ENCODE data around the gene NBL1. TPM values are rescaled to one million over a fixed set of nuclear protein-coding genes. Genes with fewer than 3 reads are reported as not detected.
"Not testable (repeated sequence)": the region's sequence is repeated elsewhere in the genome, so short reads cannot be mapped to it uniquely, and the experiment has no call there.

Gene NBL1
- total and polyA plus RNA-seq, 5 experiments from 2014 or later = 7.7 to 19.3 (median 14.0) TPM

DNA sequence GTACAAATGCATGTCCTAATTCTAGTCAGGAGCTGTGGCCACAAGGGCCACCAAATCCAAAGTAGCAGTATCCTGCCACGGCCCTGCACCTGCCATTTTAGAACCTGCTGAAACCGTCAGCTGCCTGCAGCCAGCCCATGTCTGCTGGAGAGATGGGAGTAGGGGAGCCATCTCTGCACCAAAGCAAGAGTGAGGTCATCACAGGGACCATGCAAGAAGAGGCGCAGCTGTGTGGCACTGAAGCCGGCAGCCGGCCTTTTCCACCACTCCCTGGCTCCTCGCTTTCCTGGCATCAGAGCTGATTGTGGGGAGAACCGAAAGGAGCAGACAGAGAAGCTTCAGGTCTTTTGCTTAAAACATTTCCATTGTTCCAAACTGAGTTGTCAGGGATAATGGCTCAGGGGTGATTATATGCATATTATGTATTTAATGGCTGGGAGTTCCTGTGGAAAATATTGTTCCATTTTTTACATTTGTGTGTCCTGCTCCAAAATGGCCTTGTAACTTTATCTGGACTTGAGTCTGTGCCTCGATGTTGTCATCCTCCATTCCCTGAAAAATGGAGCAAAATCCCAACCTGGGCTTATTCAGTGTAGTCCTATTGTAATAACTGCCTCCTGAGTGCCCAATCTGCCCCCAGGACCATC is 18.7 kb upstream of the NBL1 start:
- Mint-ChIP-seq H3K9me3 (no peaks in the 10 kb centered on the region), H3K4me1 (peaks cover 5 to 22% (median 12%) of the 10 kb centered on the region in 4 donors), H3K27me3 (no peaks in the 10 kb centered on the region), H3K36me3 (peaks cover 0 to 66% (median 12%) of the 10 kb centered on the region in 3 donors), H3K27ac (peak overlapping the region in 2 of 10 donors; percentile 40 to 52), H3K4me3 (no peak overlapping the region)
- DNase-seq (no peak), ATAC-seq (no peak)
- POLR2A ChIA-PET = interaction anchor here (0.6 kb wide), 1 partner anchor 28 kb away, joined by 6 read pairs; no protein-coding TSS in a partner anchor

DNA sequence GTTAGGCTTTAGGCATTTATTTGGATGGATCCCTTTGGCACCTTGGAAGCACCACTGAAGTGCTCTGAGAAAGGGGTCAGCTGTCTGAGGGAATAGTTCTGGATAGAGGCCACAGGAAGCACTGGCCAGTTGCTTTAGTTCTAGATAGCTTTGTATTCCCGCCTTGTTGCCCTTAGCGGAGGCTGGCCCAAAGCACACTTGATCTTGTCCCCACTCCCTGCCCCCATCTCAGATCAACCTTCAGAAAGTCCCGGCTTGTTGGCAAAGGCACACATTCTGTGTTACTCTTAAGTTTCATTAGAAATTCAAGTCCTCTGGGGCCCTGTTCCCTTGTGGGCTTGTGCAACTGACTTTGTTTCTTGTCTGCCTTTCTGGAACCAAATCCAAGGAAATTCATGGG is 15.2 kb upstream of the NBL1 start:
- POLR2A ChIA-PET = no interaction called here
- ATAC-seq (no peak), DNase-seq (no peak)
- Mint-ChIP-seq H3K27ac (peak overlapping the region in 2 of 10 donors; percentile 38 to 60), H3K4me3 (no peak overlapping the region), H3K9me3 (no peaks in the 10 kb centered on the region), H3K36me3 (peaks cover 0 to 43% (median 8%) of the 10 kb centered on the region in 3 donors), H3K27me3 (no peaks in the 10 kb centered on the region), H3K4me1 (peaks cover 0 to 3% (median 0%) of the 10 kb centered on the region in 4 donors)

DNA sequence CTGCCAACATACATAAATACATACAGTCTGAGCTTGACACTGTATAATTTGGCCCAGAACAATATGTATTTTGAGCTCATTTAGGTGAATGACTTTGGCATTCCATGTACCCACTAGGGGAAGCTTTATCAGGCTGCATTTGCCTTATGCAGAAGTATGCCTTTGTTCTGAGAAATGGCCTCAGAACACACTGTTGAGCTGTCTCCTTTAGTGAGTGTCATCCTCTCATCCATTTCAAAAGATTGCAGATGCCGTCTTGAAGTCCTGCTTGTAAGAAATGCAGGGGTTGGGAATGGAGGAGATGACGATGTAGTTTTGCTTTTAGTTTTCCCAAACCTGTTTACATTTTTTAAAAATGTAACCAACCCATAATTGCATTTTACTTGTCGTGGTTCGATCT is 14.8 kb upstream of the NBL1 start:
- Mint-ChIP-seq H3K27me3 (no peaks in the 10 kb centered on the region), H3K27ac (peak overlapping the region in 4 of 10 donors; percentile 22 to 60 (median 36)), H3K36me3 (peaks cover 0 to 41% (median 8%) of the 10 kb centered on the region in 3 donors), H3K4me1 (peaks cover 0 to 3% (median 0%) of the 10 kb centered on the region in 4 donors), H3K4me3 (no peak overlapping the region), H3K9me3 (no peaks in the 10 kb centered on the region)
- POLR2A ChIA-PET = no interaction called here
- ATAC-seq = no peak
- DNase-seq = no peak

DNA sequence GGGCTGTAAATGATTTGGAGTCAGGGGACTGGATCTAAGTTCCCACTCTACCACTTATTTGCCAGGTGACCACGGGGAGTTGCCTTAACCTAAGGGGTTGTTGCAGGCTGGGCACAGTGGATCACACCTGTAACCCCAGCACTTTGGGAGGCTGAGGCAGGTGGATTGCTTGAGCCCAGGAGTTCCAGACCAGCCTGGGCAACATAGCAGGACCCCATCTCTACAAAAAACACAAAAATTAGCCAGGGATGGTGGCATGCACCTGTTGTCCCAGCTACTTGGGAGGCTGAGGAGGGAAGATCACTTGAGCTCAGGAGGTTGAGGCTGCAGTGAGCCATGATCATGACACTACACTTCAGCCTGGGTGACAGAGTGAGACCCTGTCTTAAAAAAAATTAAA is 13.9 kb upstream of the NBL1 start:
- DNase-seq, H3K4me1 Mint-ChIP-seq, H3K27me3 Mint-ChIP-seq, H3K9me3 Mint-ChIP-seq, POLR2A ChIA-PET, ATAC-seq, H3K4me3 Mint-ChIP-seq: not testable (repeated sequence)
- peak overlapping the region in 2 of 10 donors; percentile 3 to 20 for H3K27ac Mint-ChIP-seq
- peaks cover 0 to 33% (median 6%) of the 10 kb centered on the region in 3 donors for H3K36me3 Mint-ChIP-seq

DNA sequence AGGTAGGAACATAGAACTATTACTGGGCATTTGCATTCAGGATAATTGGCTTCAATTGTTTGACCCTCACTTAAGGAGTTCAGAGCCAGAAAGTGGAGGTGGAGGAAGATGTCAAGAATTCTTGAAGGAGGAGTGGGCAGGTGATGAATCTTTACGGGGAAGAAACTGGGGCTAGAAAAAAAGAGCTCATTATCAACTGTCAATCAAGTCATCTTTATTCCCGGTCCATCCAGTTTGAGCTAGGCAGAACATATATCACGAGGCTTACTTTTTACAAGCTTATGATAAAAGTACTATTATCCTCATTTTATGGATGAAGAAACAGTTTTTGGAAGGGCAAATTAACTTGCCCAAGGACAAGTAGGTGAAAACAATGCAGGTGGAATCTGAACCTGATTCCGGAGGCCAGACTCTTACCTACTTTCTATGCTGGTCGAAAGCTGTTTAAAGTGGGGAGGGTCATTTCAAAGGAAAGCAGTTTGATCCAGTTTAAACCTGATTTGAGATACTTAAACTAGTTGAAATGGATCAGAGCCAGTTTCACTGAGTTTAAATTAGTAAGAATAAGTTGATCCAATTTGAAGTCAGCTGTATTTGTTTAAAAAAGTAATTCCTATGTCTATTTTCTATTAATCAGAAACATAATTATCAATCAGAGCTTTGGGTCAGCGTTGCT is 13.3 kb upstream of the NBL1 start:
- no peaks in the 10 kb centered on the region for H3K9me3 Mint-ChIP-seq
- no peaks in the 10 kb centered on the region for H3K4me1 Mint-ChIP-seq
- peaks cover 0 to 26% (median 5%) of the 10 kb centered on the region in 3 donors for H3K36me3 Mint-ChIP-seq
- peak overlapping the region in 2 of 10 donors; percentile 7 to 20 for H3K27ac Mint-ChIP-seq
- DNase-seq (no peak), ATAC-seq (no peak)
- POLR2A ChIA-PET = no interaction called here
- H3K4me3 Mint-ChIP-seq = no peak overlapping the region
- no peaks in the 10 kb centered on the region for H3K27me3 Mint-ChIP-seq

DNA sequence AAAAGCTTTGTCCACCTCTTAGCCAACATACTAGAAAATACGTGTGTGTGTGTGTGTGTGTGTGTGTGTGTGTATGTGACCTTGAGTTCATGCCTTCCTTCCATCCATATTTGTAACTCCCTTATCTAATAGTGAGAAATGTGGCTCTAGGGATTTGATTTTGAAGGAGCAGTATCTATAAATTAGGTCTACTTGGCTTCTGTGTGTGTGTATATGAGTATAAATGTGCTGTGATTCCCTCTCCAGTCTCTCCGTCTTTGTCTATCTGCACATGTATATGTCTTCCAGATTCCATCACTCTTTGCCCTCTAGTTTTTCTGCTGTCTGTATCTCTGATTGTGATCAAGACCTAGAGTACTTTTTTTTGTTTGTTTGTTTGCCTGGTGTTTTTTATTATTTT is 11.9 kb upstream of the NBL1 start:
- ATAC-seq (no peak), DNase-seq (no peak)
- H3K9me3 Mint-ChIP-seq = no peaks in the 10 kb centered on the region
- no peaks in the 10 kb centered on the region for H3K27me3 Mint-ChIP-seq
- POLR2A ChIA-PET = no interaction called here
- peaks cover 0 to 13% (median 1%) of the 10 kb centered on the region in 3 donors for H3K36me3 Mint-ChIP-seq
- H3K4me3 Mint-ChIP-seq = no peak overlapping the region
- H3K27ac Mint-ChIP-seq = peak overlapping the region in 2 of 10 donors; percentile 11 to 46
- H3K4me1 Mint-ChIP-seq = no peaks in the 10 kb centered on the region

DNA sequence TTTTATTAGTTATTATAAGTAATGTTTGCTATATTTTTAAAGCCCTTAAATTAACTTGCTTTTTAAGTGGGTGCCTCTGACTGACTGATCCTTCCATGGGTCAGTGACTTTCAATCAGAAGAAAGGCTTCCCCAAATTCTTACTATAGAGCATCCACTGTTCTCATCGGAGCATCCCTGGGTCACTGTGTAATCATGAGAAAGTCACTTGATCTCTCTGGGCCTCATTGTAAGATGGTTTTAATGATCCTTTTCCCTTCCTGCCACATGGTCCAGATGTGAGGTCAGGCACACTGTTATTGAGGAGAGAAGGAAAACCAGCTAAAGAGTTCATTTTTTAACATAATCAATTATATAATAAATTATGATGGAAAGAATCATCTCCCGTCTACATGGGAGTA is 11.0 kb upstream of the NBL1 start:
- H3K4me1 Mint-ChIP-seq = no peaks in the 10 kb centered on the region
- H3K9me3 Mint-ChIP-seq = no peaks in the 10 kb centered on the region
- no peak for DNase-seq
- no peak overlapping the region for H3K4me3 Mint-ChIP-seq
- no peaks in the 10 kb centered on the region for H3K27me3 Mint-ChIP-seq
- no peak for ATAC-seq
- no peak overlapping the region for H3K27ac Mint-ChIP-seq
- POLR2A ChIA-PET = no interaction called here
- peaks cover 0 to 6% (median 0%) of the 10 kb centered on the region in 3 donors for H3K36me3 Mint-ChIP-seq

DNA sequence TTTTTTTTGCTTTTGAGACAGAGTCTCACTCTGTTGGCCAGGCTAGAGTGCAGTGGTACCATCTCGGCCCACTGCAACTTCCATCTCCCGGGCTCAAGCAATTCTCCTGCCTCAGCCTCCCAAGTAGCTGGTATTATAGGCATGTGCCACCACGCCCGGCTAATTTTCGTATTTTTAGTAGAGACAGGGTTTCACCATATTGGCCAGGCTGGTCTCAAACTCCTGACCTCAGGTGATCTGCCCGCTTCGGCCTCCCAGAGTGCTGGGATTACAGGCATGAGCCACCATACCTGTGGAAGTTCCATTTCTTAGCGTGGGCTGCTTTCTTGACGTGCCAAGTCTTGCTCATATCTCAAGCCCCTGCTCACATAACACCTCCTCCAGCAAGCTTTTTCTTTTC is 9.0 kb upstream of the NBL1 start:
- H3K27me3 Mint-ChIP-seq, H3K9me3 Mint-ChIP-seq, DNase-seq, ATAC-seq, H3K4me3 Mint-ChIP-seq, H3K4me1 Mint-ChIP-seq, H3K36me3 Mint-ChIP-seq, H3K27ac Mint-ChIP-seq: not testable (repeated sequence)
- POLR2A ChIA-PET = interaction anchor here (0.7 kb wide), 1 partner anchor 1170 kb away, joined by 3 read pairs; no protein-coding TSS in a partner anchor

DNA sequence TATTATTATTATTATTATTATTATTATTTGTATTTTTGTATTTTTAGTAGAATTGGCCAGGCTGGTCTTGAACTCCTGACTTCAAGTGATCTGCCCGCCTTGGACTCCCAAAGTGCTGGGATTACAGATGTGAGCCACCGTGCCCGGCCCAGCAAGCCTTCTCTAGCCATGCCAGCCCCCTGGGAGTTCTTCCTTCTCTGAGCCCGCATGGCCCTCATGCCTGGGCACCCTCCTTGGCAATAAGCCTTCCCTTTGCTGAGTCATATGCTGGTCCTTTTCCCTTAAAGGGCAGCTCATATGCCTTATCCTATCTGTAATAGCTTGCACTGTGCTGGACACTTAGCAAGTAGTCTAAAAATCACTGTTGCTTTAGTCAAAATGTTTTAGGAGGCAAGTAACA is 8.5 kb upstream of the NBL1 start:
- Mint-ChIP-seq H3K9me3 (no peaks in the 10 kb centered on the region), H3K4me1 (no peaks in the 10 kb centered on the region), H3K36me3 (no peaks in the 10 kb centered on the region), H3K27me3 (peaks cover 0 to 1% (median 0%) of the 10 kb centered on the region in 5 donors), H3K27ac (peak overlapping the region in 1 of 10 donors; percentile 39), H3K4me3 (no peak overlapping the region)
- POLR2A ChIA-PET = no interaction called here
- no peak for DNase-seq
- ATAC-seq = no peak

DNA sequence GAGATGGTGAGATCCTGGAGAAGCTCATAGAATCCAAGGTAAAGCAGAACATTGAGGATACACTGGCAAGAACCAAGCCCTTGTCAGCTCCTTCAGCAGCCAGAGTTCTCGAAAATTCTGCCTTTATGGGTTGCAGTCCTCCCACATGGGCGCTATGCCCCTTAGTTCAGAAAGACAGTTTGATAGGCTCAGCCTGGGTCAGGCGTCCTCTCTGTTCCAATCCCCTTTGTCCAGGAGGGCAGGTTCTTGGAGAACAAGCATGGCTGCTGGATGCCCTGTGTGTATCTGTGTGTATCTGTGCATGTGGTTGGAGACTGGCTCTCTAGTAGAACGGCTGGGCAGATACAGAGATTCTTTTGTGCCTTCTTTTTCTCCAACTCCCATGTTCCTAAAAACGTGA is 8.0 kb upstream of the NBL1 start:
- POLR2A ChIA-PET = no interaction called here
- peak overlapping the region in 1 of 10 donors; percentile 39 for H3K27ac Mint-ChIP-seq
- DNase-seq (no peak), ATAC-seq (no peak)
- no peaks in the 10 kb centered on the region for H3K9me3 Mint-ChIP-seq
- H3K4me3 Mint-ChIP-seq = no peak overlapping the region
- H3K36me3 Mint-ChIP-seq = no peaks in the 10 kb centered on the region
- H3K4me1 Mint-ChIP-seq = no peaks in the 10 kb centered on the region
- H3K27me3 Mint-ChIP-seq = peaks cover 0 to 1% (median 0%) of the 10 kb centered on the region in 5 donors

DNA sequence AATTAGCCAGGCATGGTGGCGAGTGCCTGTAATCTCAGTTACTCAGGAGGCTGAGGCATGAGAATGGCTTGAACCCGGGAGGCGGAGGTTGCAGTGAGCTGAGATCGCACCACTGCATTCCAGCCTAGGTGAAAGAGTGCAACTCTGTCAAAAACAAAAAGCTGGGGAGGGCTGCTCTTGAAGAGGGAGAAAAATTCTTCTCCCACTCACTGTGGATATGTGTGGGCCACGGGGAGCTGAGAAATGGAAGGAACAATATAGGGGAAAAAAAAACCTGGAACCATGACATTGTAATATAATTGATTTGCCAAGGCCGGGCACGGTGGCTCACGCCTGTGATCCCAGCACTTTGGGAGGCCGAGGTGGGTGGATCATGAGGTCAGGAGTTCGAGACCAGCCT is 7.4 kb upstream of the NBL1 start:
- H3K9me3 Mint-ChIP-seq, H3K4me1 Mint-ChIP-seq, H3K36me3 Mint-ChIP-seq, H3K27ac Mint-ChIP-seq, DNase-seq, H3K4me3 Mint-ChIP-seq, H3K27me3 Mint-ChIP-seq, ATAC-seq, POLR2A ChIA-PET: not testable (repeated sequence)

DNA sequence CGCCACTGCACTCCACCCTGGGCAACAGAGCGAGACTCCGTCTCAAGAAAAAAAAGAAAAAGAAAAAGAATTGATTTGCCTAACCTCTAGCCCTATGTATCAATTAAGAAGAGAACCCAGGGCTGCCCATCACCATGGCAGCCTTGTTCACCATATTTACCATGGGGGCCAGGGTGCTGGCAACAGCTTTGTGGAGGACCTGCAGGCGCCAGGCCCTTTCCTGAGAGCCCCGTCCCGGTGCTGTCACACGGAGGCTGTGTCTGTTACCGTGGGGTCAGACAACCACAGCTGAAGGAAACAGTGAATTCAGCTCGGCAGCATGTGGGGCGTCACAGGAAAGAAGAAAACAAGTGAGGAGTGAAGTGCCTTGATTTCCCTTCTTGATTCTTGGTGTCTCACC is 6.5 kb upstream of the NBL1 start:
- Mint-ChIP-seq H3K4me3 (no peak overlapping the region), H3K27ac (no peak overlapping the region), H3K9me3 (no peaks in the 10 kb centered on the region), H3K27me3 (peaks cover 0 to 8% (median 0%) of the 10 kb centered on the region in 5 donors), H3K4me1 (no peaks in the 10 kb centered on the region), H3K36me3 (no peaks in the 10 kb centered on the region)
- ATAC-seq = no peak
- no peak for DNase-seq
- POLR2A ChIA-PET = no interaction called here

DNA sequence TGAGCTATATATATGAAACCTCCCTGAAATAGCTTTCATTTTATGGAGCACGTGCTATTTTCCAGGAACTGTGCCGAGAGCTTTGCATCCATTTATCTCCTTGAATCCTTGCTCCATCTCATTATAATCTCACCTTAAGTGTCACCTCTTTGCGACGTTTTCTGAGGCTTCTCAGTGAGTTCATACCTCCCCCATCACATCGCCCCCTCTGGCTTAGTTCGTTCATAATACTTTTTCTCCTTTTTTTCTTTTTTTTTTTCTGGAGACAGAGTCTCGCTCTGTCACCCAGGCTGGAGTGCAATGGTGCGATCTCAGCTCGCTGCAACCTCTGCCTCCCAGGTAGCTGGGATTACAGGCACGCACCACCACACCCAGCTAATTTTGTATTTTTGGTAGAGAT is 4.9 kb upstream of the NBL1 start:
- H3K36me3 Mint-ChIP-seq, DNase-seq, H3K9me3 Mint-ChIP-seq, H3K4me1 Mint-ChIP-seq, ATAC-seq, POLR2A ChIA-PET, H3K27ac Mint-ChIP-seq, H3K4me3 Mint-ChIP-seq: not testable (repeated sequence)
- peaks cover 0 to 16% (median 0%) of the 10 kb centered on the region in 5 donors for H3K27me3 Mint-ChIP-seq

All from naive thymus-derived CD8-positive, alpha-beta T cell (primary cell).